H9 (cell line): ENCODE data around the gene SLC51A. TPM values are rescaled to one million over a fixed set of nuclear protein-coding genes. Genes with fewer than 3 reads are reported as not detected.

Experiments used
- DNase-seq: peaks from one replicate; pipeline ENCODE4 v3.0.0-alpha.2; 2017
- H2AFZ ChIP-seq: one replicate; pipeline ENCODE4 v1.6.1; 2013; ENCODE audit warnings: mild to moderate bottlenecking, low read length, control low read depth, moderate library complexity
- H2AK5ac ChIP-seq: 2 replicates; pipeline ENCODE4 v1.6.1; 2013; ENCODE audit warnings: low read length, control low read depth, mixed read lengths; ENCODE audit not compliant: insufficient read length
- H2BK120ac ChIP-seq: one replicate; pipeline ENCODE4 v1.6.1; 2013; ENCODE audit warnings: low read depth, mild to moderate bottlenecking, low read length, control low read depth, inconsistent platforms; ENCODE audit not compliant: poor library complexity, severe bottlenecking
- H2BK12ac ChIP-seq: 2 replicates; pipeline ENCODE4 v1.6.1; 2013; ENCODE audit warnings: low read length, control low read depth, mixed read lengths, low read depth; ENCODE audit not compliant: insufficient read length
- H2BK15ac ChIP-seq: 2 replicates; pipeline ENCODE4 v1.6.1; 2013; ENCODE audit warnings: low read depth, low read length, control low read depth
- H2BK20ac ChIP-seq: one replicate; pipeline ENCODE4 v1.6.1; 2013; ENCODE audit warnings: low read depth, mild to moderate bottlenecking, low read length, control low read depth, inconsistent platforms; ENCODE audit not compliant: poor library complexity, severe bottlenecking
- H2BK5ac ChIP-seq: 2 replicates; pipeline ENCODE4 v1.6.1; 2013; ENCODE audit warnings: low read length, control low read depth, mixed read lengths; ENCODE audit not compliant: insufficient read length
- H3K14ac ChIP-seq: 2 replicates; pipeline ENCODE4 v1.6.1; 2013; ENCODE audit warnings: low read length, control low read depth; ENCODE audit not compliant: insufficient read depth
- H3K18ac ChIP-seq: 2 replicates; pipeline ENCODE4 v1.6.1; 2013; ENCODE audit warnings: low read depth, mild to moderate bottlenecking, mixed read lengths, low read length, control low read depth; ENCODE audit not compliant: insufficient read length
- H3K23ac ChIP-seq: 2 replicates; pipeline ENCODE4 v1.6.1; 2013; ENCODE audit warnings: low read length, control low read depth, mixed read lengths, low read depth; ENCODE audit not compliant: insufficient read length
- H3K23me2 ChIP-seq: 2 replicates; pipeline ENCODE4 v1.6.1; 2013; ENCODE audit warnings: low read depth, mild to moderate bottlenecking, mixed read lengths, low read length, control low read depth; ENCODE audit not compliant: insufficient read length, poor library complexity, severe bottlenecking
- H3K27ac ChIP-seq: 2 replicates; pipeline ENCODE4 v1.5.1; 2013; ENCODE audit warnings: low read length, control low read depth, mixed read lengths, low read depth; ENCODE audit not compliant: insufficient read length
- H3K27me3 ChIP-seq: 2 replicates; pipeline ENCODE4 v1.6.1; 2013; ENCODE audit warnings: low read length, control low read depth, inconsistent platforms; ENCODE audit not compliant: insufficient read depth
- H3K4ac ChIP-seq: 2 replicates; pipeline ENCODE4 v1.6.1; 2013; ENCODE audit warnings: low read depth, mild to moderate bottlenecking, control low read depth, inconsistent platforms, low read length, moderate library complexity
- H3K4me1 ChIP-seq: 2 replicates; pipeline ENCODE4 v1.6.1; 2013; ENCODE audit warnings: low read length, control low read depth, inconsistent platforms; ENCODE audit not compliant: insufficient read depth
- H3K4me2 ChIP-seq: 2 replicates; pipeline ENCODE4 v1.6.1; 2013; ENCODE audit warnings: low read length, control low read depth, mixed read lengths; ENCODE audit not compliant: insufficient read length, insufficient read depth
- H3K56ac ChIP-seq: 2 replicates; pipeline ENCODE4 v1.6.1; 2013; ENCODE audit warnings: low read depth, mild to moderate bottlenecking, mixed read lengths, low read length, control low read depth; ENCODE audit not compliant: insufficient read length
- H3K79me1 ChIP-seq: 2 replicates; pipeline ENCODE4 v1.6.1; 2013; ENCODE audit warnings: low read depth, mild to moderate bottlenecking, moderate library complexity, low read length, control low read depth, inconsistent platforms; ENCODE audit not compliant: insufficient read depth, poor library complexity, severe bottlenecking
- H3K79me2 ChIP-seq: 2 replicates; pipeline ENCODE4 v1.6.1; 2013; ENCODE audit warnings: low read length, control low read depth, inconsistent platforms; ENCODE audit not compliant: insufficient read depth
- H3K9ac ChIP-seq: 2 replicates; pipeline ENCODE4 v1.6.1; 2013; ENCODE audit warnings: low read length, control low read depth, mixed read lengths; ENCODE audit not compliant: insufficient read length; ENCODE audit errors: extremely low read depth
- H3K9me3 ChIP-seq: one replicate; pipeline ENCODE4 v1.6.1; 2013; ENCODE audit warnings: low read depth, low read length, inconsistent platforms; ENCODE audit not compliant: control insufficient read depth
- H3T11ph ChIP-seq: one replicate; pipeline ENCODE4 v1.6.1; 2013; ENCODE audit warnings: mild to moderate bottlenecking, low read length, control low read depth, inconsistent platforms
- H4K20me1 ChIP-seq: one replicate; pipeline ENCODE4 v1.6.1; 2013; ENCODE audit not compliant: control insufficient read depth, insufficient read length, insufficient read depth
- H4K5ac ChIP-seq: 2 replicates; pipeline ENCODE4 v1.6.1; 2013; ENCODE audit warnings: low read depth, mild to moderate bottlenecking, mixed read lengths, low read length, control low read depth; ENCODE audit not compliant: insufficient read length
- H4K8ac ChIP-seq: replicated peaks from 2 replicates; pipeline ENCODE4 v1.6.1; 2013; ENCODE audit warnings: low read length, control low read depth, mixed read lengths, low read depth; ENCODE audit not compliant: insufficient read length
- H4K91ac ChIP-seq: 2 replicates; pipeline ENCODE4 v1.6.1; 2013; ENCODE audit warnings: low read depth, mild to moderate bottlenecking, moderate library complexity, mixed read lengths, low read length, control low read depth; ENCODE audit not compliant: insufficient read length
- H3K27ac Mint-ChIP-seq, 3 experiments: 2 replicates in 2 of 3; 3 replicates in 1 of 3; pipeline ENCODE4 v1.8.0; 2020 to 2021; ENCODE audit warnings: mixed read lengths in 3 of 3, mild to moderate bottlenecking in 1 of 3, moderate library complexity in 1 of 3
- H3K27me3 Mint-ChIP-seq: 2 replicates; pipeline ENCODE4 v1.8.0; 2021; ENCODE audit warnings: low read depth, mild to moderate bottlenecking, moderate library complexity, mixed read lengths
- H3K36me3 Mint-ChIP-seq, 3 experiments: 2 replicates in 2 of 3; 3 replicates in 1 of 3; pipeline ENCODE4 v1.8.0; 2020 to 2021; ENCODE audit warnings: low read depth in 3 of 3, mixed read lengths in 3 of 3; ENCODE audit not compliant: insufficient read depth in 1 of 3
- H3K4me1 Mint-ChIP-seq, 2 experiments: 2 replicates each; pipeline ENCODE4 v1.8.0; 2020; ENCODE audit warnings: mixed read lengths in 2 of 2
- H3K4me3 Mint-ChIP-seq, 2 experiments: 2 replicates in 1 of 2; 3 replicates in 1 of 2; pipeline ENCODE4 v1.8.0; 2020 to 2021; ENCODE audit warnings: mild to moderate bottlenecking in 2 of 2, mixed read lengths in 2 of 2, moderate library complexity in 1 of 2
- H3K9me3 Mint-ChIP-seq, 2 experiments: 2 replicates in 1 of 2; 3 replicates in 1 of 2; pipeline ENCODE4 v1.8.0; 2020; ENCODE audit warnings: mild to moderate bottlenecking in 2 of 2, mixed read lengths in 2 of 2, moderate library complexity in 1 of 2
- WGBS: extraction: QIAGEN DNeasy Blood & Tissue Kit; methylation state at CpG from one replicate; pipeline ENCODE4 v1.1.7; 2013; ENCODE audit warnings: missing lambda C conversion rate, low lambda C conversion rate, mixed read lengths; ENCODE audit not compliant: insufficient read length; ENCODE audit errors: extremely low coverage; 5-methylcytosine and 5-hydroxymethylcytosine counted together
- total RNA-seq: library from RNA; stranded (reverse); gene quantifications from 2 replicates; pipeline ENCODE4 v1.2.1, GENCODE V29; 2021
- TF ChIP-seq, protein P1 (sequence below): fragments of 200-600 bp; sonication (generic); conservative IDR thresholded peaks from 3 replicates; pipeline ENCODE4 v1.8.0; 2021; ENCODE audit warnings: antibody characterized with exemption, mild to moderate bottlenecking

The SLC51A gene
- total RNA-seq, 1 experiment from 2014 or later: 5.6 TPM

DNA sequence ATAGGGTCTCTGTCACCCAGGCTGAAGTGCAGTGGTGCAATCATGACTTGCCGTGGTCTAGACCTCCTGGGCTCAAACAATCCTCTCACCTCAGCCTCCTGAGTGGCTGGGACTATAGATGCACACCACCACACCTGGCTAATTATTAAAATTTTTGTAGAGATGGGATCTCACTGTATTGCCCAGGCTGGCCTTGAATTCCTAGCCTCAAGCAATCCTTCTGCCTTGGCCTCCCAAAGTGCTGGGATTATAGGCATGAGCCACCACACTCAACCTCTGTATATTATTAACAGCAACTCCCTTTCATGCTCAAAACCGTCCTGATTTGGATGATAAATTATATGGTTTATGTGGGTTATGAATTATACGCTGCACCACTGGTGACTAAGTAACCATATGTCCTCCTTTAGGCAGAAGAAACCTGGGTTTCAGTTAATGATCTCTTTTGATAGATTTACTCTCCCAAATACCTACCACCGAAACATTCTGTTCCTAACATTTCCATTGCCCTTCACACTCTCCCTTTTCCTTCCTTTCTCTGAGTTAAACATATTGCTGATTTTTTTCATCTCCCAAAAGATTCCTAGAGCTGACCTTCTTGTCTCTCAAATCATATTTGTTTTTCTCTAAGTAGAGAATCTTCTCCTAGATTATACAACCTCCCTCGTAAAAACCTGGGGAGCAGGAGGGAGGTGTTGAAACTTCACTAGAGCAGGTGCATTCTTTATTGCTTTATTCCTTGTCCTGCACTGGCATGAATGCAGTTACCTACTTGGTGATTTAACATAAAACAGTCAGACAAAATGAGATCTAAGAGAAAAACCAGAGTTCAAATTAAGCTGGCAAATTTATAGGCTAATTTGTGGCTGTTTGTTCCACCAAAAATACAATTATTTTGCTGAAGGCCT lies 38.3 kb downstream of the SLC51A start:
- Histone ChIP-seq H3K79me2 (no peaks in the 10 kb centered on the region), H3K23me2 (no peaks in the 10 kb centered on the region), H2BK15ac (no peak overlapping the region), H3K27me3 (no peaks in the 10 kb centered on the region), H2BK12ac (no peak overlapping the region), H3K56ac (no peak overlapping the region), H3T11ph (no peak overlapping the region), H3K23ac (no peak overlapping the region), H3K4me2 (no peak overlapping the region), H2AK5ac (no peak overlapping the region), H3K27ac (no peak overlapping the region), H2BK5ac (no peak overlapping the region), H3K14ac (no peak overlapping the region), H2BK120ac (no peak overlapping the region), H4K91ac (no peak overlapping the region), H4K20me1 (no peaks in the 10 kb centered on the region), H3K9ac (no peak overlapping the region), H4K8ac (no peak overlapping the region), H4K5ac (no peak overlapping the region), H3K18ac (no peak overlapping the region), H3K4ac (no peak overlapping the region), H3K4me1 (no peaks in the 10 kb centered on the region), H2BK20ac (no peak overlapping the region), H3K9me3 (no peaks in the 10 kb centered on the region), H2AFZ (no peak overlapping the region), H3K79me1 (no peaks in the 10 kb centered on the region)
- Mint-ChIP-seq H3K27me3 (no peaks in the 10 kb centered on the region), H3K27ac (no peak overlapping the region), H3K4me1 (no peaks in the 10 kb centered on the region), H3K36me3 (peaks cover 0 to 14% (median 3%) of the 10 kb centered on the region in 3 experiments; a peak in 5 of 7 replicates), H3K4me3 (no peak overlapping the region), H3K9me3 (no peaks in the 10 kb centered on the region; a peak in 1 of 5 replicates)
- WGBS: 100% methylated on average over 1 of the region's 5 CpGs
- no peak for DNase-seq
- TF ChIP-seq, protein P1, sequence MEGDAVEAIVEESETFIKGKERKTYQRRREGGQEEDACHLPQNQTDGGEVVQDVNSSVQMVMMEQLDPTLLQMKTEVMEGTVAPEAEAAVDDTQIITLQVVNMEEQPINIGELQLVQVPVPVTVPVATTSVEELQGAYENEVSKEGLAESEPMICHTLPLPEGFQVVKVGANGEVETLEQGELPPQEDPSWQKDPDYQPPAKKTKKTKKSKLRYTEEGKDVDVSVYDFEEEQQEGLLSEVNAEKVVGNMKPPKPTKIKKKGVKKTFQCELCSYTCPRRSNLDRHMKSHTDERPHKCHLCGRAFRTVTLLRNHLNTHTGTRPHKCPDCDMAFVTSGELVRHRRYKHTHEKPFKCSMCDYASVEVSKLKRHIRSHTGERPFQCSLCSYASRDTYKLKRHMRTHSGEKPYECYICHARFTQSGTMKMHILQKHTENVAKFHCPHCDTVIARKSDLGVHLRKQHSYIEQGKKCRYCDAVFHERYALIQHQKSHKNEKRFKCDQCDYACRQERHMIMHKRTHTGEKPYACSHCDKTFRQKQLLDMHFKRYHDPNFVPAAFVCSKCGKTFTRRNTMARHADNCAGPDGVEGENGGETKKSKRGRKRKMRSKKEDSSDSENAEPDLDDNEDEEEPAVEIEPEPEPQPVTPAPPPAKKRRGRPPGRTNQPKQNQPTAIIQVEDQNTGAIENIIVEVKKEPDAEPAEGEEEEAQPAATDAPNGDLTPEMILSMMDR: no peak
